KG1 (cell line): ENCODE results near the gene RPL22.

Experiments
- DNase-seq: peaks from one replicate; lab custom pipeline; 2025; lab: John Stamatoyannopoulos, UW

The RPL22 gene

DNA sequence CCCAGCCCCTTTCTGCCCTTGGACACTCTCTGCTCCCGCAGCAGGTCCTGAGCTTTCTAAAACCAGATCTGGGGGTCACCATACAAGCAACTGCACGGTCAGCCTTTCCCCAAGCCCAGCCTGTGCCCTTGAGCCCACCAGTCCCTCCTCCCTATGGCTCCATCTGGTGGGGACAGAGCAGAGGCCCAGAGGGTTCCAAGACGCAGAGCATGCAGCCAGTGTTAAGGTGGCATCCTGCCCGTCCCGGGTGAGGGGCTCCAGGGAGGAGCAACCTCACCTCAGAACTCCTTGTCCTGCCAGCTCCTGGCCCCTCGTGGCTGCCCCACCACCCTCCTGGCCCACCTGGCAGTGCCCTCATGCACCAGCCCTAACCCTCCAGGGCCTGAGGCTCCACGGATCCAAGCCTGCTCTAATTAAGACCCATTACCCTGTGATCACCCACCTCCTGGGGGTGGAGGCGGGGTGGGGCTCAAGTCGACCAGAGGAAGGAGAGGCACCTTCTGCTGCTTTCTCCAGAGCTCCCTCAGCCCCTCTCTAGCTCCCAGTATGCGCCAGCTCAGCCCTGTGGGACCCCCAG is 27.8 kb downstream of the RPL22 start:
- no peak for DNase-seq

DNA sequence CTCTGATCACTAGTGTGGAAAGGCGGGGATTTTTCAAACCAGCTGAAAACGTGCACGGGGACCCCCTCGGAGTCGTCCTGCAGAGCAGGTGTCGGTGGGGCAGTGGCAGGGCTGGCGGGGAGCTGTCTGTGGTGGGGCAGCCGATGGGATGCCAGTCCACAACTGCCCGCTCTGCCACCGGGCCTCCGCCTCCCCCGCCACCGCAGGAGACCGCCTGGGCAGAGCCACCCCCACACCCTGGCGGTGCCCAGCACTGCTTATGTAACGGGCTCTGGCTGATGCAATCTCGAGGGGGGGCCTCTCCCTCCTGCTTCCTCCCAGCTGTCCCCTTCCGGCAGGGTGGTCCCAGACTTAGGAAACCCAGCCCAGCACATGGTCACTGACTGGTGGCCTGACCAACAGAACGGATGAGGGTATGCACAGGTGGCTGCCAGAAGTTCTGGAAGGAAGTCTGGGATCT is 28.6 kb downstream of the RPL22 start:
- DNase-seq = no peak

DNA sequence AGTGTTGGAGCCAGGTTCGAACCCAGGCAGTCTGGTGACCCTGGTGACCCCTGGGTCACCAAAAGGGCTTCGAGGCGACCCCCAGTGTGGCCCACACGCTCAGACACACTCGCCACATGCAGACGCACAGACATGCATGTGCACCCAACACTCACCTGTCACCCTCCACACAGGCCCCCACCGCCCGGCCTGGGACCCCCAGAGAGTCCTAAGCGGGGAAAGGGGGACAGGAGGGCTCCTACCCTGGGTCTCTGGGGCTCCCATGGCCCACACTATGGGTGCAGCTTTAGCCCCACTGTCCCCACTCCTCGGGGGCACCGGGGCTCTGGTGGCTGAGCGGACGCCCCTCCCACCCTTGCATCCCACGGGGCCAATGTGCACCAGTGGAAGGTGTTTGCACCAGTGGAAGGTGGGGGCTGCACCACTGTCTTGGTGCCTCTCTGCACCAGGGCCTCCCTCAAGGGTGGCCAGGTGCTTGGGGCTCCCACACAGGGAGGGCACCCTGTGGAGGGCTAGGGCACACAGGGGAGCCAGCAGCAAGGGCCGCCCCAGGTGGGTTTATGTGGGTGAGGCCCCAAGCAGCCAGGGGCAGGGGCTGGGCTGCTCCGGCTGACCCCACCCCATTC is 29.2 kb downstream of the RPL22 start:
- no peak for DNase-seq

DNA sequence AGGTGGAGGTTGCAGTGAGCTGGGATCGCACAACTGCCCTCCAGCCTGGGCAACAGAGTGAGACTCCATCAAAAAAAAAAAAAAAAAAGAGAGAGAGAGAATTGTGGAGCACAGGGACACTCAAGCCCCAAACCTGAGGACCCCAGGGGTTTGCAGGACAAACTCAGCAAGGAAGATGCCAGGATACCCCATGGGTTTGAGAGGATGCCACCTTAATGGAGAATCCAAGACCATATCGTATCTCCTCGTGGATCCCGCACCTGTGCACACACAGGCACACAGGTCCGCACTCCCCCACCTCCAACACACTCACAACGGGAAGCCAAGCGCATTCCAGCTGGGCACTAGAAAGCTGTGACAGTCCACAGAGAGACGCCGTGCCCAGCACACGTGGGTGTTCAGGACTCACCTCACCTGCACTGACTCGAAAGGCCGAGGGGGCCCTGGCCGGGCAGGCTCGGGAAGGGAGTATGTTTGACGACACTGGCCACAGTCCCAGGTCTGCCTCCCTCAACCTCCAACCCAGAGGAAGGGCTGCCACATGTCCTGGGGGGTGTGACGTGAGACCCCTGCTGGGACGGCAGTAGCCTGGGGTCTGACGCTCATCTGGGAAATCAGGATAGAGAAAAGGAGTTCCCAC is 30.3 kb downstream of the RPL22 start:
- no peak for DNase-seq

DNA sequence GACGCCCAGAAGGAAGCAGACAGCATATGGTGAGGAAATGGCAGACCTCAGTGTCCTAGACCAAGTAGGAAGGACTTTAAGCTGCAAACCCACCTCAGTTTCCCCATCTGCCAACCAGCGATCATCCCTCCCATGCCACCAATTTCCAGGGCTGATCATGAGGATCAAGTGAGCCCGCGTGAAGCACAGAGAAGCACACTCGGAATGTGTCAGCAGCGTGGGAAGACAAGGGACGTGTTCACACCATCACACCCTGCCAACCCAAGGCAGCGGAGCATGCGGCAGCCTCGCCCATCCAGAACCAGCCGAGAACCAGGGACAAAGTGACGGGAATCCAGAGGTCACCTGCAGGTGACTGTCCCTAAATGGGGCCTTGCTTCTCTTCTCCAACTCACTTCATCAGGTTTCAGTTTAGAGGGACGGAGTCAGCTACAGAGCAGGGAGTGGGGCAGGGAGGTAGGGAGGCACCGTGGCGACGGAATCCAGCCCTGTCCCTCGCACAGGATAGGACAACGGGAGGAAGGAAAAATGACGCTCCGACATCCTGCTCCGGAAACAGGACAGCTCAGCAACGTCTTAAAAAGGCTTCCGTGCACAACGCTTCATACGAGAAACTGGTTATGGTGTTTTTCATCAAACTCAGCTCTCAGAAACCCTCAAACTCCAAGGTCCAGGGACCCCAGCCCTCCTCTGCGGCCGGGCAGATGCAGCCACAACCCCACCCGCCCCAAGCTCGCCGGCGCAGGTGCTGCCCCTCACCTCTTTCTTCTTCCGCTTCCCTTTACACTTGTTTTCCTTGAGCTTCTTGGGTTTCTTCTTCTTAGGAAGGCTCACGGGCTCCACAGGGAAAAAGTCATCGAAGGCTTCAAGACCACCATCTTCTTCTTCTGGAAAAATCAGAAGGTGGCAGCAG is 31.7 kb downstream of the RPL22 start:
- no peak for DNase-seq

DNA sequence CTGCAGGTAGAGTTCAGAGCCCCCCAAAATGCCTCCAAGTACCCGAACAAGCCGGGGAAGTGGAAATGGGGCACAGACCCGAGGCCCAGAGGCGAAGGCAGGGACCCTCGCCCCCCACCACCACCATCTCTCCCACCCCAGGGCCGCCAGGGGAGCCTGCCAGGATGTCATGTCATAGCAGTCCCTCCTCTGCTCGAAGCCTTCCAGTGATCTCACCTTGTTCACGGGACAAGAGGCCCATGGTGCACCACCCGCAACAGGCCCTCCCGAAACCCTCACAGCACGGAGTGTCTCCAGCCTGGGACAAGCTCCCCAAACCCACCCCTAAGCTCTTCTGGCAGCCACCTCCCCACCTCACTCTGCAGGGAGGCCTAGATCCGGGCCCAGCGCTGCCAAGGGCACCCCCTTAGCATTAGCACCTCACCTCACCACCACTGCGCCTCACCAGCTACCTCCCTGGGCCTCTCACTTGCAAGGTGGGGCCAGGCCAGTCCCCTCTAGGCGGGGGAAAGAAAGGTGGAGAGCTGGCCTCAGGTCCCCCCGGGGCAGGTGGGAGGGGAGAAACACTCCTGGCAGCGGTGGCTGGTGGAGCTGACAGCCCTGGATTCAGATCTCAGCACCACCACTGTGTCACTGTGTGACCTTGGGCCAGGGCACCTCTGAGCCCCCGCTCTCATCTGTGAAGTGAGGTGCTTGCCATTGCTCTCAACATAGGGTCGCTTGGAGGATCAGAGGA is 32.6 kb downstream of the RPL22 start:
- no peak for DNase-seq

DNA sequence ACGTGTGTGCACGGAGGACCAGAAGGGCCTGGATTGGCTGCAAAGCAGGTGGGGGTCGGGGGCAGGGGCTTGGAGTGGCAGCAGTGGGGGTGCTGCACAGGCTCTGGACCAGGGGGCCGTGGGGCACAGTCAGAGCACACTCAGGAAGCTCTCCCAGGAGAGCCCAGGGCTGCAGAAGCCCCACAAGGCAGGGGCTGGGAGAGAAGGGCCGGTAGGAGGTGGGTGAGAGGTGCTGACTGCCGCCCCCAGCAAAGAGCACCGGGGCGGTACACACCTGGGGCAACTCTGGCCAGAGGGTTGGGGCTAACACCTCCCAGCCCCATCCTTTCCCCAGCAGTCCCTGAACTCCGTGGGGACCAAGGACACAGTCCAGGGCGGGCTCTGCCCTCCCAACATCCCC is 33.2 kb downstream of the RPL22 start:
- no peak for DNase-seq

DNA sequence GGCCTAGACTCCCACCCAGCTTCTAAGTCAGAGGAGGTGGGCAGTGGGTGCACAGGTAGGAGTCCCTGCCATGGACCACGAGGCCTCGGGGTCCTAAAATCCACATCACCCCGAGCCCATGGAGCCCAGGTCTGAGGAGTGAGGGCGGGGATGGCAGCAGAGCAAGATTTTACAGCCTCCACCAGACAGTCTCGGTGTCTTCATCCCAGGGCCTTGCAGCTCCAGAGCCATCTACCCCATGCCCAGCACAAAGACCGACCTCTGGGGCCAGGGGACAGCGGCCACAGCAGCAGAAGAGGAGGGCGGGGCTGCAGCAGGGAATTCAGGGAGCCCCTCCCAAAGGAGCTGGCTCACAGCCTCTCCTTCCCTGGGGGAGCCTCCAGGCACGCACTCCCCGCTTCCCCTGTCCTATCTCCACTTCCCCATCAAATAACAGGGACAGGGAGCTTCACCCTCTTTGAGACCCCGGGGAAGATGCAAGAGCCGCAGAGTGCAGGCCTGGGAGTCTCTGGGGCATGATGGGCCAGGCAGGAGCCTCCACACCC is 33.9 kb downstream of the RPL22 start:
- DNase-seq = no peak

DNA sequence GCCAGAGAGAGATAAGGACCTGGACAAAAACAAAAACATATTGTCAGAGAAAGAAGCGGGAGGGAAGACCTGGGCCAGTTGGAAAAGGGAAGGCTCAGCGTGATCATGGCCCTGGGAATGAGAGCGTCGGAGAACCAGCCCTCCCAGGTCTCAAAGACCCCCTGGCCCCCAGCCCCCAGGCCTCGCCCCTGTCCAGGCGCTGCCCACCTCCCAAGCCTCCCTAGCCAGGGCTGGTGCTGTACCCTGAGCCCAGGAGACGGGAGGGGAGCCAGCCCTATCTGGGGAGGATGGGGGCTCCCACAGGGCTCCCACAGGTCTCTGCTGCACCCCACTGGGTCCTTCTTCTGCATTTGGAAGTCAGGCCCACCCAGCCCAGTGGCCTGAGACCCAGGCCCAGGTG is 34.4 kb downstream of the RPL22 start:
- DNase-seq = no peak

DNA sequence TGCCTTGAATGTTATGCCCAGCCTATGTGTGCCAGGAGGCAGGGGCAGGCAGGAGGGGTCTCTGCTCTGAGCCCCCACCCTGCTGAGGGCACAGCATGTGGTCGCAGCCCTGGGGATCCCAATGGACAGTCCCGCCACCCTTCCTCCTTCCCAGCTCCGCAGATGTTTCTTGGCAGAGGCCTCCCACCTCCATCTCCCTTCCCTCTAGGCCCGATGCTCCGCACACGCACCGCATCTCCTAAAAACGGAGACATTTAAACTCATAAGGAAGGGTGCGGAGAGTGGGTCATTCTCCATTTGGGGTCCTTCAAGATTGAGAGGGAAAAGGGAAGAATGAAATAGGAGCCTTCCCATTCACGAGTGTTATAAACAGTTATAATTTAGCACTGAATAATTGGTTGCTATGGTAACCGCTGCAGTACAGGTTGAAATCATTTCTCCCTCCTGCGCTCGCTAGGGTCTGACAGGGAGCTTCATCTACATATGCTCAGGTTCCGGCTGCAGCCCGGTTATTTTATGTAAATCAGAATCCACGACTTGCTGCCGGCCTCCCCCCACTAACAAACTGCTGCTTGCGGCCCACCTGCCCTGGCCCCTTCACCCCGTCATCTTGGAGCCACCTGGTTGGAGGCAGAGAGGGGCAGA is 35.3 kb downstream of the RPL22 start:
- DNase-seq = no peak

DNA sequence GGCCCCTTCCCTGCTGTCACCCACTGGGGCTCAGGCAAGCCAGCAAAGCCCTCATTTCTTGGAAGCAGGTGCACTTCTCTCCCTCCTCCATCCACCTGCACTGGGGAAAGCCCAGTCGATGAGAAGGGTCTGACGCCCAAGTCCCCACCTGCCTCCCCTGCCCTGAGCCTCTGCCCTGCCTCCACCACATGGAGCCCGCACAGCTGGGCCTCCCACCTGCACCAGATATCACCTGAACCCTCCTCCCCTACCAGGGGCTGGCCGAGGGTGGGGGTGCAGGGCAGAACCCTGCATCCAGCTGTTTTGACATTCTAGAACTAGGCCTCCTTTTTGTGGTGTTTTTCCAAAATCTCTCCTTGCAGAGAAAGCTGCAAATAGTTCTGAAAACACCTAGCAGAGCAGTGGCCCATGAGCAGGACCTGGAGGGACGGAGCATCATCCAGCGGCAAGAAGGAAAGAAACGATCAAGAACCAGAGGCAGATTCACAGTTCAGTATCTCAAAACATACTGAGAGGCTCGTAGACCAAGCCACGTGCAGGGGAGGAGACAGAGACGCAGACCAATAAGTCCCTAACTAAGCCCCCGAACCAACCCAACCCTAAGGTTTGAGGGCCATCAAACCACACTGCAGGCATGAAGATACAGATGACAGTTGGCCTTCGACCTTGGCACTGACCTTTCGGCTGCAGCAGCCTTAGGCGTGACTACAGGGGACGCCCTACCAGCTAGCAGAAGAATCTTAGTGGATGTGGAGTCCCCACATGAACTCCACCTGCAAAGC is 36.0 kb downstream of the RPL22 start:
- DNase-seq = no peak

DNA sequence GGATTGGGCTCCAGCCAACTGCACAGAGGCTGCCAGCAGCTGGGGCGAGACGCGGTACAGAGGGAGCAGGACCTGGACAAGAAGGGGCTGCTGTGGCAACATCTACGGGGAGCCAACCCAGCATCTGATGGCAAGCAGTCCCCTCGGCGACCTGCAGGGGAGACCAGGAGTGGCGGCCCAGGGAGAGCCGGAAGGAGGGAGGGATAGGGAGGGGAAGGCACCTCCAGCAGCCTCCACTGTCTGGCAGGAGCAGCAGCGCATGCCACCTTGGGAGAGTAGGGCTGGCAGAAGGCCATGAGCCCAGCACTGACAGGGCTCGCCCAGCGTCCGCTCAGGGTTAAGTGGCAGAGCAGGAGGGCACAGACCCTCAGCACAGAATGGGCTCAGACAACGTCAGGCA is 36.6 kb downstream of the RPL22 start:
- no peak for DNase-seq

DNA sequence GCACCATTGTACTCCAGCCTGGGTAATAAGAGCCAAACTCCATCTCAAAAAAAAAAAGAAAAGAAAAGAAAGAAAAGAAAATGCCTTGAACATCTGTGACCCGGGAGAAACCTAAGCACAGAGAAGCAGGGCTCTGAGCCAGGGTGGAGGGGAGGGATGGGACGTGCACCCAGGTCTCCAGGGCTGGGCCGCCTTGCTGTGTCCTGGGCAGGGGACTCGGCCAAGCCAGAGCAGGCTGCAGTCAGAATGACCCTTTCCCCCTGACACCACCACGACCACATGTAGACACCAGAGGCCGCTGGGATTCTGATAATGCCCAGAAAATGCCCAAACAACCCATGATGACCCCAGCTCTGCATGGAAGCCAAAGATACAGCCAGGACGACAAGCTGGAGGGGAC is 37.1 kb downstream of the RPL22 start:
- DNase-seq = no peak

DNA sequence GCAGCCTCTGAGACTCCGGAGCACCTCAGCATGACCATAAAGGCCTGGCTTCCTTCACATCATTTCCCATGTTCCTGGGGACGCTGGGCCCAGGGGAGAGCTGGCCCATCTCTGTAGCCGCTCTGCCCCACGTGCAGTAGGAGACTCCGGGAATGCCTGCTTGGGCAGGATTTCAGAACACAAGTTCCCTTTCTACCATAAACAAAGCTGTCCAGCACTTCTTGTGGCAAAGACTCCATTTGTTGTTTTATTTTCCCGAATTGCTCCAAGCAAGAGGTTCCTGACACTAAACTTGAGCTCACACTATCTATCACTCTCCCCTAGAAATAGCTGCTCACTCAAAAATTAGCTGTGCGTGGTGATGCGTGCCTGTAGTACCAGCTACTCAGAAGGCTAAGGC is 41.2 kb downstream of the RPL22 start:
- DNase-seq = no peak

DNA sequence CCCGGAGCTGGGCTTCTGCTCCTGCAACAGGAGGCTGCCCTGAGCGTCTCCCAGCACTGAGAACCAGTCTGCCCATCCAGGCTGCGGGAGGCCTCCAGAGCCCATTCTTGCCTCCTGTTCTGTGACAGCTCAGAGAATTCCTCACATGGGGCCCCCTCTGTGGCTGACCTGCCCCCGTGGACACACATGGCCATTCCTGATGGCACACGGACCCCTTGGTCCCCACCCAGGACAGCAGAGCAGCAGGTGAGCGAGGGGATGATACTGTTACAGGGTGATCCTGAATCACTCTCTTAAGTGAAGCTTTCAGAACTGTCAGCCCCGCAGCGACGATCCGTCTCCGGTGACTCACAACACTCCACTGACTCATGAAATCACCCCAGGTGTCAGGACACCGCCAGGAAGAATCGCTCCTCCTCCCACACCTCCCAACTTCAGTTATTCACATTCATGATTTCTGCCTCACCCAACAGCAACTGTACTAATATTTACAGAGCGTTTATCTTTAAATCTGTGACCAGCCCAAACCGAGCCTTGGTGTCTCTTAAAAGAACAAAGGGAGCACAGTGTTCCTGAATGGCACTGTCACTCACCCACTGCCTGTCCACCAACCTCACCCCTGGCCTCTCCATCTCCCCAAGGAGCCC is 41.7 kb downstream of the RPL22 start:
- DNase-seq = no peak

DNA sequence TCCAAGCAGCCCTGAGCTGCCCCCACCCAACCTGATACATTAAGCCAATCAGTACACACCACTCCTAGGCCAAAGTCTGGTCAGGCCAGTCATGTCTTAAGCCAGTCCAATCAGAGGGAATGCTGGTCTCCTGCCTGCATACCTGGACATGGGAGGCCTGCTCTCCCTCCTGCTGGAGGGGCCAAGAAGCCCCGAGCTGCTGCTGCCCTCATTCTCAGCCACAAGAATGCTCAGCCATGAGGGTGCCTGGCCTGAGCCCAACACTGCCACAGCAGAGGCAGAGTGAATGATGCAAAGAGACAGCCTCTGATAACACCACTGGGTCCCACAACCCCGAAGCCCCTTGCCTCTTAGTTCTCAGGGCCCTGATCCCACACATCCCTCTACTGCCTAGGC is 42.3 kb downstream of the RPL22 start:
- DNase-seq = no peak

DNA sequence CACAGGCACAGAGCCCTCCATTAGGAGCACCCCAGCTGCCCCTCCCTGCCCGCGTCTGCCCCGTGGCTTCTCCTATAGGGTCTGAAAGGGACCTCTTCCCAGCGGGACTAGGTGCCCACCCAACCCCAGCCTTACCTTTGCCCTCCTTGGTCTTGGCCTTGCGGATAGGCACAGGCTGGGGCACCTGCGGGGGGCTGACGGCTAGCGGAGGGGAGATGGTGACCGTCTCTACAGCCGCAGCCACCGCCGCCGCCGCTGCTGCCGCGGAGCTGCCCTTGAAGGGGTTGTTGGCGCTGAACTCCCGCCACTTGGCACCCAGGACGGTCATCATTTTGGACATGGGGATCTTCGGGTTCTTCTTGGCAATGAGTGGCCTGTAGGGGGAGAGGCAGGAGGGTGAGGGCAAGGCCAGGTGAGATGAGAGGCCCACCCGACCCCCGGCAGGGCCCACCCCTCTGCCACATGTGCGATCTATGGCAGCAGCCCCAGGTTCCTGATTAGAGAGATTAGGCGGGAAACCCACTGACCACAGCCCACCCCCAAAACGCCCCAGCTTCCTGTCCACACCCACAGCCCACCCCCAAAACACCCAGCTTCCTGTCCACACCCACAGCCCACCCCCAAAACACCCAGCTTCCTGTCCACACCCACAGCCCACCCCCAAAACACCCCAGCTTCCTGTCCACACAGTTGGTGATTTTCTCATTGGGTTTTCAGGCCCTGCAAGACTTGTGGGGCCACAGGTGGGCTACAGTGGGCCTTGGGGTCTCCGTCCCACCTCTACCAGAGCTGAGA is 44.7 kb downstream of the RPL22 start:
- no peak for DNase-seq

DNA sequence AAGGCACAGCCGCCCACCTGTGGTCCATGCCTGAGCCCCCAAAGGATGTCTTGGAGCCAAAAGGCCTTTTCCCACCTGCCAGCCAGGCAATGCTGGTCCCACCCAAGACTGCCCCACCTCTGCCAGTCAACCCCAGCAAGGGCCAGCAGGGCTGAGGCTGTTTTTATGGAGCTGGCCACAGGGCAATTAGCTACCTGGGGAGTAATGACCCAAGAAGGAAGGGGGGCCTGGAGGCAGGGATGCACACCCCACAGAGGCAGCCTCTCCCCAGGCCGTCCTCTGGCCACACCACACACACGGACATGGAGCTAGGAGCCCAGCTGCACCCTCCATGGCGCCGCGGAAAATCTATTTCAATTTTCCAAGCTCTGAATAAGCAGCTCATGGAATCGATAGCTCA is 46.5 kb downstream of the RPL22 start:
- no peak for DNase-seq

DNA sequence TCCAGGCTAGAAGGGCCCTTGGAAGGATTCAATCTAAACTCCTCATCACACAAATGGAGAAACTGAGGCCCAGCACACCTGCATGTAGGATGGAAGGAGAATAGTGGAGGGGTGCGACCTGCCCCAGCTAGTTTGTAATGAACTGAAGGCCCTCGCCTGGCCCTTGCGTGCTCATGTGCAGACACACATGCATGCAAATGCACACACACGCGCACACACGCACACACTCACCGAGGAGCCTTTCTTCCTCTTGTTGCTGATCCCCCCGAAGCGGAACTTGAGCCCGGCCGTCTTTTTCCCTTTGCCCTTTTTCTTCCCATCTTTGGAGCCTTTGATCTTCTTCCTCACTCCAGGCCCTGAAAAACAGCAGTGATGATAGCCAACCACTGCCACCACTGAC is 47.2 kb downstream of the RPL22 start:
- no peak for DNase-seq
